CD4-positive, alpha-beta memory T cell (primary cell): ENCODE measurements around the gene NEU2. TPM values are rescaled to one million over a fixed set of nuclear protein-coding genes. Genes with fewer than 3 reads are reported as not detected.

Experiments
- CTCF ChIA-PET: fragments of 350-600 bp; sonication (Branson Sonifier 250); formaldehyde crosslinking; loops from one replicate; lab custom pipeline; 2021; ENCODE audit warnings: inconsistent platforms; ENCODE audit not compliant: partially characterized antibody; lab: Charles Lee
- POLR2A ChIA-PET: fragments of 350-600 bp; sonication (Branson Sonifier 250); formaldehyde crosslinking; loops from one replicate; lab custom pipeline; 2021; ENCODE audit not compliant: partially characterized antibody; lab: Charles Lee
- DNase-seq, 5 donors: peaks; one replicate each; pipeline versions ENCODE4 v3.0.0 to v3.0.0-alpha.2; 2020 to 2022; ENCODE audit warnings: mixed read lengths in 1 of 5
- H3K27ac ChIP-seq: one replicate; pipeline ENCODE4 v1.7.0; 2013; ENCODE audit warnings: low read depth, low read length
- H3K27me3 ChIP-seq: 2 replicates; pipeline ENCODE4 v1.7.0; 2013; ENCODE audit warnings: mild to moderate bottlenecking, low read length, moderate library complexity; ENCODE audit not compliant: insufficient read depth
- H3K36me3 ChIP-seq: 2 replicates; pipeline ENCODE4 v1.7.0; 2013; ENCODE audit warnings: mild to moderate bottlenecking, low read length, moderate library complexity; ENCODE audit not compliant: insufficient read depth
- H3K4me1 ChIP-seq: 2 replicates; pipeline ENCODE4 v1.7.0; 2013; ENCODE audit warnings: mild to moderate bottlenecking, low read length, moderate library complexity; ENCODE audit not compliant: insufficient read depth
- H3K4me3 ChIP-seq, 2 donors: one replicate each; pipeline ENCODE4 v1.7.0; 2013; ENCODE audit warnings: low read length in 2 of 2, mild to moderate bottlenecking in 1 of 2
- H3K9me3 ChIP-seq, 2 donors: one replicate each; pipeline ENCODE4 v1.7.0; 2013; ENCODE audit warnings: low read length in 2 of 2, control low read depth in 1 of 2; ENCODE audit not compliant: control insufficient read depth in 1 of 2
- H3K27ac Mint-ChIP-seq, 7 donors: one replicate each; pipeline ENCODE4 v1.8.0; 2020 to 2021; ENCODE audit warnings: mixed read lengths in 7 of 7, mild to moderate bottlenecking in 6 of 7, inconsistent platforms in 3 of 7, moderate library complexity in 3 of 7
- H3K27me3 Mint-ChIP-seq, 2 donors: one replicate each; pipeline ENCODE4 v1.8.0; 2020 to 2021; ENCODE audit warnings: mixed read lengths in 2 of 2
- H3K36me3 Mint-ChIP-seq, 2 donors: one replicate each; pipeline ENCODE4 v1.8.0; 2020 to 2021; ENCODE audit warnings: mixed read lengths in 2 of 2, inconsistent platforms in 1 of 2, mild to moderate bottlenecking in 1 of 2
- H3K4me1 Mint-ChIP-seq, 4 donors: one replicate each; pipeline ENCODE4 v1.8.0; 2020 to 2021; ENCODE audit warnings: mixed read lengths in 4 of 4, mild to moderate bottlenecking in 1 of 4
- H3K4me3 Mint-ChIP-seq, 8 donors: one replicate each; pipeline ENCODE4 v1.8.0; 2020 to 2021; ENCODE audit warnings: mixed read lengths in 8 of 8, mild to moderate bottlenecking in 7 of 8, moderate library complexity in 6 of 8, inconsistent platforms in 3 of 8
- H3K9me3 Mint-ChIP-seq, 8 donors: one replicate each; pipeline ENCODE4 v1.8.0; 2020 to 2021; ENCODE audit warnings: mixed read lengths in 8 of 8, mild to moderate bottlenecking in 5 of 8, inconsistent platforms in 3 of 8, moderate library complexity in 1 of 8
- intact Hi-C: fragments of 100-400 bp; cut with micrococcal nuclease; formaldehyde crosslinking; loops from one replicate; pipeline ENCODE4 v1.15.1; 2023
- polyA plus RNA-seq, 2 donors: library from polyadenylated mRNA; unstranded; fragments of 300-500 nt; fragmentation: Illumina TruSeq; gene quantifications; one replicate each; pipeline ENCODE4 v1.2.3, GENCODE V29; 2021
- total RNA-seq, 2 experiments: library from RNA; stranded (reverse); gene quantifications; one replicate each; pipeline ENCODE4 v1.2.3, GENCODE V29; 2021

Gene NEU2
- total and polyA plus RNA-seq, 4 experiments from 2014 or later, result not detected

DNA sequence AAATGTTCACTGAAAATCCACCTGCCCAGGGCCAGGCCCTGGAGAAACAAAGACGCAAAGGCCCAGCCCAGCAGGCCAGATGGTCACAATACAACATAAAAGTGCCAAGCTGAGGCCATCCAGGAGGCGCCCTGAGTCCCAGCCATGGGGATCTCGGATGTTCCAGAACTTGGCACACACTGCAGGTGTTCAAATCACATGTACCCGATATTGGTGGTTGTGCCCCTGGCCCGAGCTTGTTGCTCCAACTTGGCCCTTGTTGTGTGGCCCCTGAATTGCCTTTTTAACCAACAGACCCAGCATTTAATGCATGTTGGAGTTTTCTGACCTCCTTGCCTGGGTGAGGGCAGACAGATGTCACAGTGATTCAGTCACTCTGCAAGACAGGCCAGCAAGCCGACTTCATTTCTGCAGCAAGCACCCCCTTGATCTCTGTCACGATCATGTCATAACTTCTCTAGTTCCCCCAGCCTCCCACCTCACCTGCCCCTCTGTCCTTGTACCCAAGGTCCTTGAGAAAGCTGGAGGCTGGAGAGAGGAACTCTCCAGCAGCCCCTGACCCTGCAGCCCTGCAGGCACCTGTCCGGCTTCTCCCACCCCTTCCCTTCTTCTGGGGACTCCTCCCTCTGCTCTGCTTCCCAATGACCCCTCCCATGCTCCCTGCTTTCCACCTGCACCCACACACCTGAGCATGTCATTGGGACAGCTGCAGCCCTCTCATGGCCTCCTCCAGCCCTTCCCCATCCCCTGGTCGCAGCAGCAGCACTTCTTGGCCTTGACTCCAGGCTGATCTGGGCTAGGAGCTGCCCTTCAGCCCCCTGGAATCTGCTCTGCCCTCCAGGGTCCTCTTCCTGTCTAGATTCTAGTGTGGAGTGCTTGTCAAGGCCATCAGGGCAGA lies 28.6 kb upstream of the NEU2 start:
- H3K36me3 Mint-ChIP-seq, result no peaks in the 10 kb centered on the region
- DNase-seq, result no peak
- H3K4me1 Mint-ChIP-seq, result no peaks in the 10 kb centered on the region
- ChIA-PET CTCF (no interaction called here), POLR2A (no interaction called here)
- peaks cover 3 to 6% of the 10 kb centered on the region in 2 donors for H3K27me3 Mint-ChIP-seq
- H3K27ac Mint-ChIP-seq, result no peak overlapping the region
- H3K36me3 ChIP-seq, result no peaks in the 10 kb centered on the region
- H3K4me1 ChIP-seq, result no peaks in the 10 kb centered on the region
- no peak overlapping the region for H3K4me3 Mint-ChIP-seq
- no peak overlapping the region for H3K27ac ChIP-seq
- intact Hi-C loops, result no loop called here
- H3K4me3 ChIP-seq, result no peak overlapping the region
- H3K27me3 ChIP-seq, result no peaks in the 10 kb centered on the region
- no peaks in the 10 kb centered on the region for H3K9me3 ChIP-seq
- H3K9me3 Mint-ChIP-seq, result no peaks in the 10 kb centered on the region

- no peak for DNase-seq
- H3K36me3 Mint-ChIP-seq, result no peaks in the 10 kb centered on the region
- Histone ChIP-seq H3K4me3 (no peak overlapping the region), H3K27me3 (no peaks in the 10 kb centered on the region), H3K36me3 (no peaks in the 10 kb centered on the region), H3K9me3 (no peaks in the 10 kb centered on the region), H3K27ac (no peak overlapping the region), H3K4me1 (no peaks in the 10 kb centered on the region)
- H3K27ac Mint-ChIP-seq, result no peak overlapping the region
- ChIA-PET CTCF (no interaction called here), POLR2A (no interaction called here)
- H3K9me3 Mint-ChIP-seq, result no peaks in the 10 kb centered on the region
- intact Hi-C loops, result no loop called here
- H3K4me1 Mint-ChIP-seq, result no peaks in the 10 kb centered on the region
- H3K27me3 Mint-ChIP-seq, result peaks cover 4 to 6% of the 10 kb centered on the region in 2 donors
- H3K4me3 Mint-ChIP-seq, result no peak overlapping the region
Measured at GRCh38 chr2:233005096-233005495, 27.4 kb upstream of the NEU2 start.

DNA sequence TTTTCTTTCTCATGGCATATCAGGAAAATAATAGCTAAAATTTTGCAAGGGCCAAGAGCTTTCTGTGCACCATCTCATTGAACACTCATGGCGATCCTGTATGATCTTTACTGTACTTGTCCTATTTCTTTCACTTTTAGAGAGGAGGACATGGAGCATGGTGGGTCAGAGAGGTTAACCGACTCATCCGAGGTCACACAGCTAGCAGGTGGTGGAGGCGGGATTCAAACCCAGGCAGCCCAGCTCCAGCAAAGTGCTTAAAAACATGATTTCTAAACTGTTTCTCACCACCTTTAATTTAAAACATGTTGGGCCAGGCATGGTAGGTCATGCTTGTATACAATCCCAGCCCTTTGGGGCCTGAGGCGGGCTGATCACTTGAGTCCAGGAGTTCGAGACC lies 25.8 kb upstream of the NEU2 start:
- no peaks in the 10 kb centered on the region for H3K9me3 ChIP-seq
- CTCF ChIA-PET, result interaction anchor here (1.7 kb wide), 1 partner anchor 47 kb away, joined by 6 read pairs; no protein-coding TSS in a partner anchor
- no peak overlapping the region for H3K4me3 ChIP-seq
- no peak for DNase-seq
- intact Hi-C loops, result no loop called here
- no peaks in the 10 kb centered on the region for H3K4me1 ChIP-seq
- Mint-ChIP-seq H3K27ac (no peak overlapping the region), H3K9me3 (no peaks in the 10 kb centered on the region), H3K36me3 (no peaks in the 10 kb centered on the region), H3K4me3 (no peak overlapping the region), H3K27me3 (peaks cover 3 to 5% of the 10 kb centered on the region in 2 donors), H3K4me1 (no peaks in the 10 kb centered on the region)
- H3K36me3 ChIP-seq, result no peaks in the 10 kb centered on the region
- POLR2A ChIA-PET, result no interaction called here
- H3K27ac ChIP-seq, result no peak overlapping the region
- no peaks in the 10 kb centered on the region for H3K27me3 ChIP-seq

DNA sequence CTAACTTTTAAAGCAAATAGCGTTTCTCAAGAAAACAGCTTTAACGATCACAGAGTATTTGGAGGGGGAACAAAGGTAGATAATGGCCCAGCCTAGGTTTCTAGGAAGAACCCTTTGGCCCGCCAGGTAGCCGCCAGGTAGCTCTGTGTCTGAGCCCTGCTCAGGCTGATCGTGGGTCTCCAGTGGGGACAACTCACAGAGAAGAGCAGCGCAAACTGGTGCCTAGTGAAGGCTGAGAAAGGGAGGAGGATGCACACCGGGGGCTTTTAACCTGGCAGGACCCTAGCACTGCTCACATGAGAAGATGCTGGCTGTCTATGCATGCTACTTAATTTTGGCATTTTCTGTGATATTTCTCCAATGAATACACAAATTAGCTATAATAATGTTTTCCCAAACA lies 25.2 kb upstream of the NEU2 start:
- Histone ChIP-seq H3K4me3 (no peak overlapping the region), H3K9me3 (no peaks in the 10 kb centered on the region), H3K27me3 (no peaks in the 10 kb centered on the region), H3K36me3 (no peaks in the 10 kb centered on the region), H3K4me1 (no peaks in the 10 kb centered on the region), H3K27ac (no peak overlapping the region)
- Mint-ChIP-seq H3K4me1 (no peaks in the 10 kb centered on the region), H3K36me3 (no peaks in the 10 kb centered on the region), H3K27me3 (peaks cover 3 to 5% of the 10 kb centered on the region in 2 donors), H3K4me3 (no peak overlapping the region), H3K9me3 (no peaks in the 10 kb centered on the region), H3K27ac (no peak overlapping the region)
- ChIA-PET CTCF (interaction anchor here (1.7 kb wide), 1 partner anchor 46 kb away, joined by 6 read pairs; no protein-coding TSS in a partner anchor), POLR2A (no interaction called here)
- no peak for DNase-seq
- intact Hi-C loops, result no loop called here

DNA sequence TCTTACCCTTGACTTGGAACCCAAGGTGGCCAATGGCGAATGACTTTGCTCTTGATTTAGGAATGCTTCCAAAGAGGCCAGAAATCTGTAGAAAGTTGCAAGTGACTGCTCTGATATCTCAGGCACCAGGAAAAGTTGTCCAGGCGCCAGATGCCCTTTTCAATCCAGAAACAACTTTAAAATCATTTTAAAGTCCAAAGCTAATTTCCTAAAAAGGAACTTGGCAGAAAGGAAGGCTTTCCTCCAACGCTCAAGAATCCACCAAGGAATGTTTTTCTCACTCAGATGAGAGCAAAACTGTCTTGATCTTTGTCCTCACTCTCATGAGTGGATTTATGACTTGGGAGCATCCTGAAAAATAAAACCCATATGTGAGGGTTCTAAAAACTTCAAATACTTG lies 24.7 kb upstream of the NEU2 start:
- ChIA-PET CTCF (no interaction called here), POLR2A (no interaction called here)
- intact Hi-C loops, result no loop called here
- H3K9me3 ChIP-seq, result no peaks in the 10 kb centered on the region
- H3K4me1 ChIP-seq, result no peaks in the 10 kb centered on the region
- H3K4me3 ChIP-seq, result no peak overlapping the region
- H3K4me1 Mint-ChIP-seq, result no peaks in the 10 kb centered on the region
- no peak overlapping the region for H3K27ac ChIP-seq
- H3K4me3 Mint-ChIP-seq, result no peak overlapping the region
- H3K27me3 ChIP-seq, result no peaks in the 10 kb centered on the region
- H3K27ac Mint-ChIP-seq, result no peak overlapping the region
- H3K27me3 Mint-ChIP-seq, result peaks cover 3 to 5% of the 10 kb centered on the region in 2 donors
- no peaks in the 10 kb centered on the region for H3K36me3 ChIP-seq
- H3K36me3 Mint-ChIP-seq, result no peaks in the 10 kb centered on the region
- no peaks in the 10 kb centered on the region for H3K9me3 Mint-ChIP-seq
- DNase-seq, result no peak

- no peak for DNase-seq
- no peaks in the 10 kb centered on the region for H3K36me3 ChIP-seq
- no peaks in the 10 kb centered on the region for H3K4me1 ChIP-seq
- no peaks in the 10 kb centered on the region for H3K9me3 ChIP-seq
- Mint-ChIP-seq H3K27ac (peak overlapping the region in 1 of 7 donors; percentile 58), H3K9me3 (no peaks in the 10 kb centered on the region), H3K27me3 (peaks cover 0 to 5% of the 10 kb centered on the region in 2 donors), H3K36me3 (no peaks in the 10 kb centered on the region), H3K4me3 (no peak overlapping the region), H3K4me1 (no peaks in the 10 kb centered on the region)
- CTCF ChIA-PET, result no interaction called here
- intact Hi-C loops, result no loop called here
- H3K27ac ChIP-seq, result no peak overlapping the region
- H3K27me3 ChIP-seq, result no peaks in the 10 kb centered on the region
- no peak overlapping the region for H3K4me3 ChIP-seq
- POLR2A ChIA-PET, result no interaction called here
Measured at GRCh38 chr2:233009661-233010060, 22.8 kb upstream of the NEU2 start.

DNA sequence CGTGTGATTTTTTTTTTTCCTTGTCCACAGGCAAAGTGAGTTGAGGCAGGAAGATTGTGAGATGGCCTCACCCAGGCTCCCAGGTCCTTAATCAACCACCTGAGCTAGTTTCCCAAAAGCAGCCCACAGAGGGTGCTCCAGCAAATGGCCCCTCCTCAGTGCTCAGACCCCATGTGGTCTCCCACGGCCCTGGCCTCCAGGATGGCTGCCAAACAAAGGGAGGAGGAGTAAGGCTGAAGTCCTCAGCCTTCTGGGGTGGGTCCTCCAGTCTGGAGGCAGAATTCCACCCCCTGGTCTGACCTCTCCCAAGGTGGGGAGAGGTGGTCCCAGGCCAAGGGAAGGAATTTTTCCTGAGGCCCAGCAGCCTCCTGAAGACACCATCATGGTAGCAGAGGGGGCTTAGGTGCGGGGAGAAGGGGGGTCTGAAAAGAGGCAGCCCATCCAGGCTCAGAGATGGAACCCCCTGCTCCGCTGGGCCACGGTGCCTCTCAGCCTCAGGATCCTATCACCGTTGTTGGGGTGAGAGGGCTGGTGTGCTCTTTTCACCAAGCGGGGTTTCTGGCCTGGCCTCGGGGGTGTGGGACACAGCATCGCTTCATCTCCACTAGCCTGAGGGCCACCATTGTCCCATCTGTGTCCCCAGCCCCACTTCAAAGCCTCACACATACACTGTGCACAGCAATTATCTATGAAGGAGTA lies 21.8 kb upstream of the NEU2 start:
- ChIA-PET CTCF (interaction anchor here (1.0 kb wide), 1 partner anchor 18 kb away, joined by 3 read pairs; no protein-coding TSS in a partner anchor), POLR2A (interaction anchor here (0.6 kb wide), 1 partner anchor 17 kb away, joined by 3 read pairs; no protein-coding TSS in a partner anchor)
- intact Hi-C loops, result no loop called here
- Histone ChIP-seq H3K4me3 (no peak overlapping the region), H3K9me3 (no peaks in the 10 kb centered on the region), H3K4me1 (no peaks in the 10 kb centered on the region), H3K27ac (no peak overlapping the region), H3K36me3 (no peaks in the 10 kb centered on the region), H3K27me3 (no peaks in the 10 kb centered on the region)
- peaks cover 0 to 2% (median 0%) of the 10 kb centered on the region in 8 donors for H3K9me3 Mint-ChIP-seq
- no peak overlapping the region for H3K4me3 Mint-ChIP-seq
- no peaks in the 10 kb centered on the region for H3K36me3 Mint-ChIP-seq
- no peaks in the 10 kb centered on the region for H3K4me1 Mint-ChIP-seq
- H3K27me3 Mint-ChIP-seq, result peaks cover 2 to 3% of the 10 kb centered on the region in 2 donors
- no peak overlapping the region for H3K27ac Mint-ChIP-seq
- DNase-seq, result no peak
